OCI-LY3 (cell line): ENCODE measurements around the gene DNMT1.

Experiments
- EZH2phosphoT487 ChIP-seq: fragments of 200-600 bp; shearing (Covaris generic); IDR thresholded peaks from 2 replicates; pipeline ENCODE4 v1.6.1; 2018; ENCODE audit warnings: antibody characterized with exemption, mixed run types, low read depth
- TF ChIP-seq, protein P1 (sequence below): fragments of 200-600, 300-600 bp; sonication (generic); IDR thresholded peaks from 2 replicates; pipeline ENCODE4 v1.5.1; 2014; ENCODE audit warnings: antibody characterized with exemption, low read length, low read depth

DNA sequence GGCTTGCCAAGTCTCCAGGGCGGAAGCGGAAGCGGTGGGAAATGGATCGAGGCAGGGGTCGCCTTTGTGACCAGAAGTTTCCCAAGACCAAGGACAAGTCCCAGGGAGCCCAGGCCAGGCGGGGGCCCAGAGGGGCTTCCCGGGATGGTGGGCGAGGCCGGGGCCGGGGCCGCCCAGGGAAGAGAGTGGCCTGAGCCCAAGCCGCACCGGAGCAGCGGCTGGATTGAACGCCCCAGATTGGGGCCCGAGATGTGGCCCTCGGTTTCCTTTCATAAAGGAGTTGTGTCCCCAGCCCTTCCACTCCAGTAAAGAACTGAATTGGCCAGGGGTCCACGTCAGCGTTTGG lies 83.8 kb downstream of the DNMT1 start:
- TF ChIP-seq, protein P1, sequence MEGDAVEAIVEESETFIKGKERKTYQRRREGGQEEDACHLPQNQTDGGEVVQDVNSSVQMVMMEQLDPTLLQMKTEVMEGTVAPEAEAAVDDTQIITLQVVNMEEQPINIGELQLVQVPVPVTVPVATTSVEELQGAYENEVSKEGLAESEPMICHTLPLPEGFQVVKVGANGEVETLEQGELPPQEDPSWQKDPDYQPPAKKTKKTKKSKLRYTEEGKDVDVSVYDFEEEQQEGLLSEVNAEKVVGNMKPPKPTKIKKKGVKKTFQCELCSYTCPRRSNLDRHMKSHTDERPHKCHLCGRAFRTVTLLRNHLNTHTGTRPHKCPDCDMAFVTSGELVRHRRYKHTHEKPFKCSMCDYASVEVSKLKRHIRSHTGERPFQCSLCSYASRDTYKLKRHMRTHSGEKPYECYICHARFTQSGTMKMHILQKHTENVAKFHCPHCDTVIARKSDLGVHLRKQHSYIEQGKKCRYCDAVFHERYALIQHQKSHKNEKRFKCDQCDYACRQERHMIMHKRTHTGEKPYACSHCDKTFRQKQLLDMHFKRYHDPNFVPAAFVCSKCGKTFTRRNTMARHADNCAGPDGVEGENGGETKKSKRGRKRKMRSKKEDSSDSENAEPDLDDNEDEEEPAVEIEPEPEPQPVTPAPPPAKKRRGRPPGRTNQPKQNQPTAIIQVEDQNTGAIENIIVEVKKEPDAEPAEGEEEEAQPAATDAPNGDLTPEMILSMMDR: no peak
- TF ChIP-seq EZH2phosphoT487: no peak
